Stomach smooth muscle (tissue), 2 donors: ENCODE data around the gene MAGEA4.
"Not testable (repeated sequence)": the region's sequence is repeated elsewhere in the genome, so short reads cannot be mapped to it uniquely, and the experiment has no call there.

Source experiments
- H3K27ac ChIP-seq: one replicate; pipeline ENCODE4 v1.7.0; 2013; ENCODE audit warnings: mild to moderate bottlenecking, low read length, inconsistent platforms
- H3K27me3 ChIP-seq, 2 donors: one replicate each; pipeline ENCODE4 v1.7.0; 2013; ENCODE audit warnings: low read length in 2 of 2; ENCODE audit not compliant: insufficient read depth in 2 of 2, control insufficient read depth in 1 of 2
- H3K36me3 ChIP-seq, 2 donors: one replicate each; pipeline ENCODE4 v1.7.0; 2013; ENCODE audit warnings: low read length in 2 of 2; ENCODE audit not compliant: control insufficient read depth in 2 of 2, insufficient read depth in 2 of 2
- H3K4me1 ChIP-seq: one replicate; pipeline ENCODE4 v1.7.0; 2013; ENCODE audit warnings: low read length; ENCODE audit not compliant: control insufficient read depth, insufficient read depth
- H3K4me3 ChIP-seq, 2 donors: one replicate each; pipeline ENCODE4 v1.7.0; 2013; ENCODE audit warnings: low read length in 2 of 2
- H3K9ac ChIP-seq, 2 donors: one replicate each; pipeline ENCODE4 v1.7.0; 2013; ENCODE audit warnings: low read length in 2 of 2, mild to moderate bottlenecking in 1 of 2
- H3K9me3 ChIP-seq, 2 donors: one replicate each; pipeline ENCODE4 v1.7.0; 2013; ENCODE audit warnings: low read length in 2 of 2; ENCODE audit not compliant: control insufficient read depth in 2 of 2
- donor health status: healthy.
- donor health status: Pancreatic carcinoma.

Gene MAGEA4

DNA sequence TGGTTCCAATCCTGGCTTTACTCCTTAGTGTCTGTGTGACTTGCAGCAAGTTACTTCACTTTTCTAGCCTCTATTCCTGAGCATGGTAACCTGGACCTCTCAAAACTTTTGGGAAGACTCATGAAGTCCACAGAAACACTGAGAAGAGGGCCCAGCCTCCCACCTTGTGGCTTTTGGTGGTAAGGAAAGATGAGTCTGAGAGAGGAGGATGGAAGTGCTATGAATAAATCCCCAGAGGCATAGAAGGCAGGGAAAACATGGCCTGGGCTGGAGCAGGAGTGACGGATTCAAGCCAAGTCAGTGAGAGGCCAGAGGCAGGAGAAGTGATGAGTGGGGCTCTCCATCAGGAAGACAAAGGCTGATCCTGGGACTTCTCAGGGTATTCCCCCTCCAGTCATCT lies 10.9 kb upstream of the MAGEA4 start:
- H3K9ac ChIP-seq = no peak overlapping the region
- peaks cover 0 to 2% of the 10 kb centered on the region in 2 donors for H3K9me3 ChIP-seq
- no peak overlapping the region for H3K27ac ChIP-seq
- peaks cover 4% of the 10 kb centered on the region for H3K4me1 ChIP-seq
- H3K36me3 ChIP-seq = no peaks in the 10 kb centered on the region
- no peak overlapping the region for H3K4me3 ChIP-seq
- H3K27me3 ChIP-seq = peaks cover 0 to 2% of the 10 kb centered on the region in 2 donors

DNA sequence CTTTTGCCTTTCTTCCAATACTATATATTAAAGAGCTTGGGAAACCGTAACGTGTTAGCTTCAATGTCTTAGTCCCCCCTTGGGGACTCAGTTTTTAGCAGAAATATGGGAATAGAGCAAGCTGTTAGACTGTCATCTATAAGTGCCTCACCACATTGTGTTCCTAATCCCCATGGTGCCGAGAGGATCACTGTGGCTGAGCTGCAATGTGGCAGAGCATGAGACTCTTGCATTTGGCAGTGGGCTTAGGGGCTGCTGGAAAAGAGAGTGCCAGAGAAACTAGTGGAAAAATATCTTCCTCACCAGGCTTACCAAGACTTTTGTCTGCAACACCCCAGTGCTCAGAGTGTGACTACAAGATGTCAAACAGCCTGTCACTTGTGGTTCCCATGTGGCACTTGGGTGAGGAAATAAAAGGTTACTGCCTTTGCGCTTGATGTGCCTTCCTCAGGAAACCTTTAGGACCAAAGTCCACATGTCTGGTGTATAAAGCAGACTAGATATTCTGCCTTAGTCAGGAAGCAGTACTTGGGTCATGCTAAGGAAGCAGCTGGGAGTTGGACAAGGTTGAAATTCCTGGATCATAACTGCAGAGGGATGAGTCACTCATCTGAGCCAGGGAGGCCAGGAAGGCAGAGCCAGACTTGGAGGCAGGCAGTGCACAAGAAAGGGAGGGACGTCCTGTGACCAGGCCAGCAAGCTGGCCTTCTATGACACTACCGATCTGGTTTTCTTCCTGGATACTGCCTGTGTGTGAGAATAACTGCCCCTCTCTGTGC lies 9.7 kb upstream of the MAGEA4 start:
- Histone ChIP-seq H3K27ac (no peak overlapping the region), H3K4me1 (peaks cover 4% of the 10 kb centered on the region), H3K4me3 (no peak overlapping the region), H3K36me3 (no peaks in the 10 kb centered on the region), H3K9ac (no peak overlapping the region), H3K27me3 (peaks cover 0 to 2% of the 10 kb centered on the region in 2 donors), H3K9me3 (peaks cover 0 to 2% of the 10 kb centered on the region in 2 donors)

DNA sequence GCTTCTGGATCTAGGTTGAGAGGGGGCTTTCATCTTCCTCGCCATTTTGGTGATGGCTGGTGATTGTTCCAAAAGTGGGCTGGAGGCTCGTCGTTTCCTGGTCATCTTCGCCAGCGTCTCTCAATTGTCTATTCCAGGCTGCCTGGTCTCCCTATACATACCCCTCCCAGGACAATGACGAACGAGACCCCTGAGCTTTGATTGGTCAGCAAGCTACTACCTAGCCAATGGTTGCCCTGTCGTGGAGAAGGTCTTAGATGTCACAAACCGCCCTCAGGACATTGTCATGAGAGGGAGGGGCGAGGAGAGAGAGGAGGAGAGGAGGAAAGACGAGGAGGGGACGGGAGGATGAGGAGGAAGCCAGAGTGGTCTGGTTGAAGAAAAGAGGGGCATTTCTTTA lies 7.7 kb upstream of the MAGEA4 start:
- Histone ChIP-seq H3K9me3 (peaks cover 0 to 2% of the 10 kb centered on the region in 2 donors), H3K4me3 (no peak overlapping the region), H3K27ac (no peak overlapping the region), H3K36me3 (no peaks in the 10 kb centered on the region), H3K27me3 (peaks cover 0 to under 1% of the 10 kb centered on the region in 2 donors), H3K4me1 (peaks cover 4% of the 10 kb centered on the region), H3K9ac (no peak overlapping the region)

DNA sequence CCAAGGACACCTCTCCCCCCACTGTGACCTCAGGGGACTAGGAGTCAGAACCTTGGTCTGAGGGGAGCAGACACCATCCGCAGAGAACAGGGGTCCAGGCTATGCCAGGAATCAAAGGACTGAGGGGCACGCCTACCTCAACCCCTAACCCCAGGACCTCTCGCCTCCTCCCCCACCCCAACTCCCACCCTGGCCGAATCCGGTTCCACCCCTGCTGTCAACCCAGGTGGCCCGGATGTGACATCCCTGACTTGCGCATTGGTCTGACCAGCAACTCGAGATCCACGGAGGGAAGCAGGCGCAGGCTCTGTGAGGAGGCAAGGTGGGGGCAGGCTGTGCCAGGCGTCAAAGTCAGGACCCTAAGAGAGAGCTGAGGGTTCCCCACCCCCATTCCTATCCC lies 468 bp upstream of the MAGEA4 start:
- Histone ChIP-seq H3K27me3 (no peaks in the 10 kb centered on the region), H3K27ac (no peak overlapping the region), H3K36me3 (no peaks in the 10 kb centered on the region), H3K9ac (no peak overlapping the region), H3K4me1 (no peaks in the 10 kb centered on the region), H3K9me3 (no peaks in the 10 kb centered on the region), H3K4me3 (no peak overlapping the region)

DNA sequence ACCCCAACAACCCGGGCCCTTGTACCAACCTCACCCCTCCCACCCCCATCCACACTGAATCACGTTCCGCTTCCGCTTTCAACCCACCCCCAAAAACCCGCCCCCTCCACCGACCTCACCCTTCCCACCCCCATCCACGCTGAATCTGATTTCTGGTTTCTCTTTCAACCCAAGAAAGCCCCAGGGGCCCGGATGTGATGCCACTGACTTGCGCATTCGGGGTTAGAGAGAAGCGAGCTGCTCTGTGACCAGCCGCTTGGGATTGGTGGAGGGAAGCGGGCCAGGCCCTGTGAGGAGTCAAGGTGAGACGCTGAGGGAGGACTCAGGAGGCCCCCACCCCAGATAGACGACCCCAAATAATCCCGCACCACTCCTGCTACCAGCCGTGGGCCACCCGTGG lies 6.0 kb downstream of the MAGEA4 start:
- H3K9me3 ChIP-seq, H3K27ac ChIP-seq, H3K36me3 ChIP-seq, H3K27me3 ChIP-seq, H3K4me3 ChIP-seq, H3K9ac ChIP-seq, H3K4me1 ChIP-seq: not testable (repeated sequence)

DNA sequence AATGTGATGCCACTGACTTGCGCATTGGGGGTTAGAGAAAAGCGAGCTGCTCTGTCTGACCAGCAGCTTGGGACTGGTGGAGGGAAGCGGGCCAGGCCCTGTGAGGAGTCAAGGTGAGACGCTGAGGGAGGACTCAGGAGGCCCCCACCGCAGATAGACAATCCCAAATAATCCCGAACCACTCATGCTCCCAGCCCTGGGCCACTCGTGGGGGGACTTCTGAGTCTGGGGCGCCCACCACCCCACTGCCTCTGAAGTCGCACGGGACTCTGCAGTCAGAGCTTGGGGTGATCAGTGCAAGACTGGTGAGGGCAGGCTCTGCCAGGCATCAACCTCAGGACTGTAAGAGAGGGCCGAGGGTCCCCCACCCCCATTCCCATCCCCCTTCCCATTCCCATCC lies 6.9 kb downstream of the MAGEA4 start:
- no peak overlapping the region for H3K27ac ChIP-seq
- H3K36me3 ChIP-seq = no peaks in the 10 kb centered on the region
- H3K27me3 ChIP-seq = no peaks in the 10 kb centered on the region
- H3K4me1 ChIP-seq = no peaks in the 10 kb centered on the region
- no peaks in the 10 kb centered on the region for H3K9me3 ChIP-seq
- H3K4me3 ChIP-seq = no peak overlapping the region
- H3K9ac ChIP-seq = no peak overlapping the region

DNA sequence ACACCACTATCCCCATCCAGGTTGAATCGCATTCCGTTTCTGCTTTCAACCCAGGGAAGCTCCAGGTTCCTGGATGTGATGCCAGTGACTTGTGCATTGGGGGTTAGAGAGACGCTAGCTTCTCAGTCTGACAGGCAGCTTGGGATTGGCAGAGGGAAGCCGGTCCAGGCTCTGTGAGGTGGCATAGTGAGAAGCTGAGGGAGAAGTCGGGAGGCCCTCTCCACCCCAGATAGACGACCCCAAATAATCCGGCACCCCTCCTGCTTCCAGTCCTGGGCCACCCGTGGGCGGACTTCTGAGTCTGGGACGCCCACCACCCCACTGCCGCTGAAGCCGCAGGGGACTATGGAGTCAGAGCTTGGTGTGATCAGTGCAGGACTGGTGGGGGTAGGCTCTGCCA lies 7.4 kb downstream of the MAGEA4 start:
- Histone ChIP-seq H3K4me1 (no peaks in the 10 kb centered on the region), H3K27ac (no peak overlapping the region), H3K9ac (no peak overlapping the region), H3K9me3 (no peaks in the 10 kb centered on the region), H3K27me3 (no peaks in the 10 kb centered on the region), H3K4me3 (no peak overlapping the region), H3K36me3 (no peaks in the 10 kb centered on the region)

DNA sequence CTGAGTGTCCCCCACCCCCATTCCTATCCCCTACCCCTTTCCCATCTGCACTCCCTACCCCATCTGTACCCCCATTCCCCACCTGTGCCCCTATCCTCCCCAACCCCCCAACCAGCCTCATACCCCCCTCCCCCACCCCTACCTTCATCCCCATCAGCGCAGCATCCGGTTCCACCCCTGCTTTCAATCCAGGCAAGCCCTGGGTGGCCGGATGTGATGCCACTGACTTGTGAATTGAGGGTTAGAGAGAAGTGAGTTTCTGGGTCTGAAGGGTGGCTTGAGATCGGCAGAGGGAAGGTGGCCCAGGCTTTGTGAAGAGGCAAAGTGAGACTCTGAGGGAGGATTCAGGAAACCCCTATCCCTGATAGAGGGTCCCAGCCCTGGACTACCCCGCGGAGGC lies 7.8 kb downstream of the MAGEA4 start:
- H3K36me3 ChIP-seq = no peaks in the 10 kb centered on the region
- no peak overlapping the region for H3K9ac ChIP-seq
- no peaks in the 10 kb centered on the region for H3K27me3 ChIP-seq
- H3K27ac ChIP-seq = no peak overlapping the region
- no peaks in the 10 kb centered on the region for H3K9me3 ChIP-seq
- H3K4me3 ChIP-seq = no peak overlapping the region
- no peaks in the 10 kb centered on the region for H3K4me1 ChIP-seq

DNA sequence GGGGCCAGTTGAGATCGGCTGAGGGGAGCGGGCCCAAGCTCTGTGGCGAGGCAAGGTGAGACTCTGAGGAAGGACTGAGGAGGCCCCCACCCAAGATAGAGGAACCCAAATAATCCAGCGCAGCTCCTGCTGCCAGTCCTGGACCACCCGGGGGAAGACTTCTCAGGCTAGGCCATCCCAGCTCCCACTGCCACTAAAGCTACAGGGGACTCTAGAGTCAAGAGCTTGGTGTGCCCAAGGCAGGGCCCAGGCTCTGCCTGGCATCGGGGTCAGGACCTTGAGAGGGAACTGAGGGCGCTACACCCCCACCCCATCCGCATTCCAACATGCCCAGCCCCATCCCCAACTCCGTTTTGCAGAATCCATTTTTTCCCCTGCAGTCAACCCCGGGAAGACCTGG lies 8.6 kb downstream of the MAGEA4 start:
- no peak overlapping the region for H3K9ac ChIP-seq
- no peaks in the 10 kb centered on the region for H3K27me3 ChIP-seq
- H3K36me3 ChIP-seq = no peaks in the 10 kb centered on the region
- H3K27ac ChIP-seq = no peak overlapping the region
- H3K4me1 ChIP-seq = no peaks in the 10 kb centered on the region
- H3K9me3 ChIP-seq = peaks cover 0 to 2% of the 10 kb centered on the region in 2 donors
- no peak overlapping the region for H3K4me3 ChIP-seq

DNA sequence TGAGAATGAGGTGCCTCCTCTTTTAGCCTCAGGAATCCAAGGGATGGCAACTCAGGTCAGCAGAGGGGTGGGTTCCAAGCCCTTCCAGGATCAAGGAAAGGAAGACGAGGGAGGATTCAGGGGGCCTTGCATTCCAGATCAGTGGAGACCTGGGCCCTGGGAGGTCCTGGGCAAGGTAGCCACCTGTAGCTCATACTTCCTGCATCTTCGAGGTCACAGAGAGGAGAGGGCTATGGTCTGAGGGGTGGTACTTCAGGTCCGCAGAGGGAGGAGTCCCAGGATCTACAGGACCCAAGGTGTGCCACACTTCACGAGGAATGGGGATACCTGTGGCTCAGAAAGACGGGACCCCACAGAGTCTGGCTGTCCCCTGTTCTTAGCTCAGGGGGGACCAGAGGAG lies 9.2 kb downstream of the MAGEA4 start:
- Histone ChIP-seq H3K36me3 (no peaks in the 10 kb centered on the region), H3K4me3 (no peak overlapping the region), H3K27me3 (no peaks in the 10 kb centered on the region), H3K9ac (no peak overlapping the region), H3K4me1 (no peaks in the 10 kb centered on the region), H3K9me3 (peaks cover 0 to 2% of the 10 kb centered on the region in 2 donors), H3K27ac (no peak overlapping the region)

DNA sequence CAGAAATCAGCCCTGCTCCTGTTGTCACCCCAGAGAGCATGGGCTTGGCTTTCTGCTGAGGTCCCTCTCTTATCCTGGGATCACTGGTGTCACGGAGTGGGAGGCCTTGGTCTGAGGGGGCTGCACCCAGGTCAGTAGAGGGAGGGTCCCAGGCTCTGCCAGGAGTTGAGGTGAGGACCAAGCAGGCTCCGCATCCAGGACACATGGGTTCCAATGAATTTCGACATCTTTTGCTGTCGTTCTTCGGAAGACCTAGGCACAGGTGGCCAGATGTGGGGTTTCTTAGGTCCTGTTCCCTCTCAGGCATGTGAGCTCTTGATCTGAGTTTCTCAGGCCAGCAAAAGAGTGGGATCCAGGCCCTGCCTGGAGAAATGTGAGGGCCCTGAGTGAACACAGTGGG lies 10.0 kb downstream of the MAGEA4 start:
- Histone ChIP-seq H3K4me3 (no peak overlapping the region), H3K27ac (no peak overlapping the region), H3K9ac (no peak overlapping the region), H3K27me3 (no peaks in the 10 kb centered on the region), H3K4me1 (no peaks in the 10 kb centered on the region), H3K36me3 (no peaks in the 10 kb centered on the region), H3K9me3 (peaks cover 0 to 2% of the 10 kb centered on the region in 2 donors)
